ENCODE results near the gene GGA1. TPM values are rescaled to one million over a fixed set of nuclear protein-coding genes. Genes with fewer than 3 reads are reported as not detected.
"Not testable (repeated sequence)": the region's sequence is repeated elsewhere in the genome, so short reads cannot be mapped to it uniquely, and the experiment has no call there.

Gene GGA1
- total RNA-seq, 1 donor from 2014 or later = 26.3 TPM

- no peak for DNase-seq (ENCODE audit: low read depth, low spot score)
Measured at GRCh38 chr22:37571258-37571991, 37.2 kb upstream of the GGA1 start.

- DNase-seq (ENCODE audit: low read depth, low spot score) = no peak
Measured at GRCh38 chr22:37571992-37572373, 36.7 kb upstream of the GGA1 start.

- DNase-seq (ENCODE audit: low read depth, low spot score) = no peak
Measured at GRCh38 chr22:37575490-37576003, 33.1 kb upstream of the GGA1 start.

- no peak for DNase-seq (ENCODE audit: low read depth, low spot score)
Measured at GRCh38 chr22:37578002-37578401, 30.6 kb upstream of the GGA1 start.

GRCh38 chr22:37581504-37581903 is 27.1 kb upstream of the GGA1 start:
- no peak for DNase-seq (ENCODE audit: low read depth, low spot score)

GRCh38 chr22:37582526-37582925 is 26.1 kb upstream of the GGA1 start:
- no peak for DNase-seq (ENCODE audit: low read depth, low spot score)

- no peak for DNase-seq (ENCODE audit: low read depth, low spot score)
Measured at GRCh38 chr22:37588546-37589215, 20.0 kb upstream of the GGA1 start.

- no peak for DNase-seq (ENCODE audit: low read depth, low spot score)
Measured at GRCh38 chr22:37589636-37590035, 19.0 kb upstream of the GGA1 start.

GRCh38 chr22:37591081-37591480 is 17.6 kb upstream of the GGA1 start:
- not testable (repeated sequence) for DNase-seq (ENCODE audit: low read depth, low spot score)

- no peak for DNase-seq (ENCODE audit: low read depth, low spot score)
Measured at GRCh38 chr22:37591823-37592404, 16.7 kb upstream of the GGA1 start.

GRCh38 chr22:37594237-37594636 is 14.4 kb upstream of the GGA1 start:
- no peak for DNase-seq (ENCODE audit: low read depth, low spot score)

- no peak for DNase-seq (ENCODE audit: low read depth, low spot score)
Measured at GRCh38 chr22:37599153-37599552, 9.5 kb upstream of the GGA1 start.

GRCh38 chr22:37601203-37601539 is 7.5 kb upstream of the GGA1 start:
- no peak for DNase-seq (ENCODE audit: low read depth, low spot score)

- DNase-seq (ENCODE audit: low read depth, low spot score) = no peak
Measured at GRCh38 chr22:37601540-37602442, 6.8 kb upstream of the GGA1 start.

- not testable (repeated sequence) for DNase-seq (ENCODE audit: low read depth, low spot score)
Measured at GRCh38 chr22:37602546-37603277, 5.9 kb upstream of the GGA1 start.

- no peak for DNase-seq (ENCODE audit: low read depth, low spot score)
Measured at GRCh38 chr22:37604074-37604473, 4.6 kb upstream of the GGA1 start.

- DNase-seq (ENCODE audit: low read depth, low spot score) = no peak
Measured at GRCh38 chr22:37604875-37605274, 3.8 kb upstream of the GGA1 start.

GRCh38 chr22:37607010-37607934 is 1.4 kb upstream of the GGA1 start:
- DNase-seq (ENCODE audit: low read depth, low spot score) = no peak

GRCh38 chr22:37607935-37608476 is 628 bp upstream of the GGA1 start:
- DNase-seq (ENCODE audit: low read depth, low spot score) = no peak
